Small intestine (tissue), 7 donors: ENCODE results near the gene POU3F1. TPM values are rescaled to one million over a fixed set of nuclear protein-coding genes. Genes with fewer than 3 reads are reported as not detected.
A peak's percentile ranks its signal among the peaks of the same experiment; 100 is the strongest.

Source experiments
- DNase-seq, 2 donors: peaks; one replicate each; pipeline versions ENCODE4 v3.0.0 to v3.0.0-alpha.2; 2013
- FAIRE-seq: peaks from 2 replicates; lab custom pipeline; 2012; peaks lifted over from hg19 to GRCh38; lab: Jason Lieb, UNC
- H3K27ac ChIP-seq, 3 donors: one replicate each; pipeline ENCODE4 v1.5.1; 2013; ENCODE audit warnings: low read length in 2 of 3, mild to moderate bottlenecking in 2 of 3, control low read depth in 1 of 3, inconsistent platforms in 1 of 3, low read depth in 1 of 3, moderate library complexity in 1 of 3
- H3K27me3 ChIP-seq, 3 donors: one replicate each; pipeline ENCODE4 v1.6.1; 2013; ENCODE audit warnings: low read length in 3 of 3, inconsistent platforms in 1 of 3; ENCODE audit not compliant: control insufficient read depth in 3 of 3, insufficient read depth in 3 of 3
- H3K36me3 ChIP-seq, 3 donors: one replicate each; pipeline ENCODE4 v1.6.1; 2013; ENCODE audit warnings: low read length in 3 of 3, inconsistent platforms in 1 of 3, low read depth in 1 of 3, mild to moderate bottlenecking in 1 of 3, moderate library complexity in 1 of 3; ENCODE audit not compliant: control insufficient read depth in 3 of 3, insufficient read depth in 2 of 3
- H3K4me1 ChIP-seq, 3 donors: one replicate each; pipeline ENCODE4 v1.6.1; 2013; ENCODE audit warnings: low read length in 2 of 3, inconsistent platforms in 1 of 3, low read depth in 1 of 3, mild to moderate bottlenecking in 1 of 3, moderate library complexity in 1 of 3; ENCODE audit not compliant: control insufficient read depth in 3 of 3, insufficient read depth in 2 of 3
- H3K4me3 ChIP-seq, 3 donors: one replicate each; pipeline ENCODE4 v1.5.1; 2013; ENCODE audit warnings: low read length in 3 of 3, control low read depth in 1 of 3, inconsistent platforms in 1 of 3, low read depth in 1 of 3, mild to moderate bottlenecking in 1 of 3, moderate library complexity in 1 of 3
- H3K9me3 ChIP-seq, 2 donors: one replicate each; pipeline ENCODE4 v1.6.1; 2013; ENCODE audit warnings: low read depth in 1 of 2, low read length in 1 of 2; ENCODE audit not compliant: control insufficient read depth in 2 of 2, insufficient read depth in 1 of 2
- WGBS, 3 donors: extraction: QIAGEN DNeasy Blood & Tissue Kit; methylation state at CpG; one replicate each; pipeline ENCODE4 v1.1.7; 2013; 5-methylcytosine and 5-hydroxymethylcytosine counted together
- polyA plus RNA-seq, 4 donors: library from polyadenylated mRNA; stranded (reverse) in 3 of 4; unstranded in 1 of 4; fragments of 200-250 nt in 3 of 4; fragments of 120-200 nt in 1 of 4; gene quantifications; one replicate each; pipeline versions ENCODE4 v1.2.1 to v1.2.3, GENCODE V29; 2013
- donor health status: healthy with polysubstance abuse.
- donor health status: control.
- donor health status: control.
- donor health status: Bipolar disorder and iron deficiency.
- donor health status: healthy.

Gene POU3F1
- polyA plus RNA-seq, 4 donors: 0.04 TPM; not detected in 3

DNA sequence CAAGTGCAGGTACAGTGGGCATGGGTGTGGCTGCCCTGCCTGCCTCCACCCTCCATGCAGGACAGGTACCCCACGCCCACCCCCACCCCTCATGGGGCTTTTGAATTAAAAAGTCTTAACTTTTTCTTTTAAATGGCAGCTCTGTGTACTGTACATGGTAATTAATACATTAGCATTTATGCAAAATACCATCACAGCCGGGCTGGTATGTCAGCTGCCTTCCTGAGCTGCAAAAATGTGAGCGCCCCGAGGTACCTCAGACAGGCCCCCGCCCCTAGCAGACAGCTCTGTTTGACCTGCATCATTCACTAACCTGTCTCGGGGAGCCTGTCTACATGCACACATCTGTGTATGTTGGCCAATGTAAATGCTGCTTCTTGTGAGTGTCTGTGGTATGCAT is 42.2 kb upstream of the POU3F1 start:
- H3K9me3 ChIP-seq: no peaks in the 10 kb centered on the region
- WGBS, 3 donors: 32 to 65% (median 34%) methylated on average over 6 of the region's 6 CpGs
- no peak for DNase-seq
- no peak overlapping the region for H3K4me3 ChIP-seq
- no peak overlapping the region for H3K27ac ChIP-seq
- H3K4me1 ChIP-seq: peaks cover 0 to 5% (median 0%) of the 10 kb centered on the region in 3 donors
- H3K36me3 ChIP-seq: no peaks in the 10 kb centered on the region
- H3K27me3 ChIP-seq: peaks cover 0 to 8% (median 0%) of the 10 kb centered on the region in 3 donors
- no peak for FAIRE-seq

DNA sequence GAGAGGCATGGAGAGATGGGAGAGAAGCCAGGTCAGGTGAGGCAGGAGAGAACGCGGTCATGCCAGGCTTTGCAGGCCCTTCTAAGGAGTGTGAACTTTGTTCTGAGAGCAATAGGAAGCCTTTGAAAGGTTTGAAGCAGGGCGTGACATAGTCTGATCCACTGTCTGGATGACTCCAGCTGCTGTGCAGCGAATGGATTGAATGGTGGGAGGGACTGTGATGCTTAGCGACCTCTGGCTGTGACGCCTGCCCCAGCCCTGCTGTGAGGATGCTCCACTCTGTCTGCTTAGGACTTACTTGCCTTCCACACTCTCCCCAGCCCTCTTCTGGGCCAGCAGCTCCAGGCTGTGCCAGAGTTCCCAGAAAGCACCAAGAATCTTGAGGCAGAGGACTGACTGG is 41.8 kb upstream of the POU3F1 start:
- no peak for FAIRE-seq
- 7 to 37% (median 14%) methylated on average over 6 of the region's 6 CpGs for WGBS, 3 donors
- H3K27me3 ChIP-seq: peaks cover 0 to 8% (median 0%) of the 10 kb centered on the region in 3 donors
- no peak overlapping the region for H3K4me3 ChIP-seq
- H3K9me3 ChIP-seq: no peaks in the 10 kb centered on the region
- no peaks in the 10 kb centered on the region for H3K36me3 ChIP-seq
- peaks cover 0 to 5% (median 0%) of the 10 kb centered on the region in 3 donors for H3K4me1 ChIP-seq
- peak; percentile 58 to 79 for DNase-seq
- H3K27ac ChIP-seq: no peak overlapping the region

DNA sequence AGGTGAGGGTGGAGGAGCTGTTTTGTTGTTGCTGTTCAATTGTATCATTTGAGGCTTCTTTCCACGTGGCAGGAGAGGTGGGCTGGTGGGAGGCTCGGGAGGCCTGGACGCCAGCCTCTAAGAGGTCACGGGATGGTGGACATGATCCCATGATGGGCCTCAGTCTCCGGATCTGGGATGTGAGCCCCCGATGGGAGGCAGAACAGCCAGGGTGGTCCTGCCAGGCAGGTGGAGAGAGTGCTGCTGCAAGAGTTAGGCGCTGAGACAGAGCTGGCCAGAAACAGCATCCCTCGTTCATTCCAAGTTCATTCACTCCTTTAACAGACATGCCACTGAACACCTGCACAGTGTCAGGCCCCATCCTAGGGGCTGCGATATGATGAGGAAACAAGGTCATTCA is 41.1 kb upstream of the POU3F1 start:
- no peak overlapping the region for H3K4me3 ChIP-seq
- no peaks in the 10 kb centered on the region for H3K36me3 ChIP-seq
- 82 to 90% (median 83%) methylated on average over 9 of the region's 9 CpGs for WGBS, 3 donors
- no peak overlapping the region for H3K27ac ChIP-seq
- no peaks in the 10 kb centered on the region for H3K9me3 ChIP-seq
- peaks cover 0 to 8% (median 0%) of the 10 kb centered on the region in 3 donors for H3K27me3 ChIP-seq
- DNase-seq (no peak), FAIRE-seq (no peak)
- peaks cover 0 to 10% (median 0%) of the 10 kb centered on the region in 3 donors for H3K4me1 ChIP-seq

DNA sequence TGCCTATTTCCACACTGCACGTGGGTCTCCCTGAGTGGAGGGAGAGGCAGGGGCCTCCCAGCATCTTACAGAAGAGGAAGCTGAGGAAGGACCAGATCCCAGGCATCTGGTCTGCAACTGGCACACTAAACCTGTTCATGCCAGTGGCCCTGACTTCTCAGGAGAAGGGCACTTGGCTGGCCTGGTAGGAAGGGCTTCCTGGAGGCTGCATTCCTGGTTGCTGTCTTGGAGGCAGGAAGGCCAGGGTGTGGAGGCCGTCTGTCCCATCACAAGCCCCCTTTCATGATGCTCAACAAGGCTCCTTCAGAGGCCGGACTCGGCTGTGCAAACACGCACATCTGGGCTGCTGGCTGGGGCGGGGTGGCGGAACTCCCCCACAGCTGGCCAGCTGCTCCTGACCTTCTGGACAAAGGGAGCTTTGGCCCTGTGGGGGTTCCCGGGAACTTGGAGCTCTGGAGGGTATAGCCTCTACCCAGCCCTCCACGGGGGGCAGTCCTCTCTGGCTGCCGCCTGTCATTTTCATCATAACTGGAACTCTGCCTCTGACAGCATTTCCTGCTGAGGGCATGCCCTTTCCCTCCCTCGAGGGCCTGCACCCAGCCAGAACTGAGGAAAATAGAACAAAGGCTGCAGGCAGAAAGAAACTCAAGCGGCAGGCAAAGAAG is 39.2 kb upstream of the POU3F1 start:
- no peak for DNase-seq
- Histone ChIP-seq H3K36me3 (no peaks in the 10 kb centered on the region), H3K9me3 (no peaks in the 10 kb centered on the region), H3K27me3 (peaks cover 0 to under 1% (median 0%) of the 10 kb centered on the region in 3 donors), H3K27ac (no peak overlapping the region), H3K4me3 (no peak overlapping the region), H3K4me1 (peaks cover 0 to 15% (median 0%) of the 10 kb centered on the region in 3 donors)
- FAIRE-seq: no peak
- 67 to 84% (median 70%) methylated on average over 12 of the region's 12 CpGs for WGBS, 3 donors

DNA sequence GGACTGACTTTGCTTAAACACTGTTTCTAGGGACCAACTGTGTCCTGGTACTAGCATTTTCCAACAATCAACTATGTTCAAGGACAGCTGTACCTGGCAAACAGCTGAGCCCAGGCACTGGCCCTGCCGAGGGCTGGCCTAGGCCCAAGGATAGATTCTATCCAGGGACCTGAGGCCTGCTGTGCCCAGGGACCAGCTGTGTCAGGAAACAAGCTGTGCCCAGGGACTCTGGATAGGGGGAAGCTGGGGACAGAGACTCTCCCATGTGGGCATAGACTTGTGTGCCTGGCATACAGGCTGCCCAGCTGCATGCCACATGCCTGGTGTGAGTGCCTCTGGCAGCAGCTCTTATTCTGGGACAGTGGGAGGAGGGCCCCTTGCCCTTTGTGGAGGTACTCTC is 38.1 kb upstream of the POU3F1 start:
- Histone ChIP-seq H3K4me1 (peaks cover 0 to 15% (median 0%) of the 10 kb centered on the region in 3 donors), H3K4me3 (no peak overlapping the region), H3K36me3 (no peaks in the 10 kb centered on the region), H3K9me3 (no peaks in the 10 kb centered on the region), H3K27ac (no peak overlapping the region), H3K27me3 (no peaks in the 10 kb centered on the region)
- FAIRE-seq (no peak), DNase-seq (no peak)
- WGBS, 3 donors: 9 to 48% (median 30%) methylated on average over 1 of the region's 1 CpG

DNA sequence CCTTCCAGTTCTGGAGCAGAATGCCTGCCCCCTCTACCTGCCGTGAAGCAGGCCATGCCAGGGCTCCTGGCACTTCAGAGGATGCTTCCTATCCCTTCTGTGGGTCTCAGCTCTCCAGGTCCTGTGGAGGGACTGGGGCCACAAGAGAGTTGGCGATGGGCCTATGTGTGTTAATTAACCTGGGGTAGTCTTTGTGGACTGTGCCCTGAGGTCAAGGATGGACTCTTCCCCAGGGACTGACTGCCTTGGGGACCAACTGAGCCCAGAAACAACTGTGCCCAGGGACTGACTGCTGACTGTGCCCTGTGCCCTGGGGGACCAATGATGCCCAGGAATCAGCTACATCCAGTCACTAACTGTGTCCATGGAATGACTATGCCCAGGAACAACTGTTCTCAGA is 37.5 kb upstream of the POU3F1 start:
- Histone ChIP-seq H3K4me1 (peaks cover 0 to 15% (median 0%) of the 10 kb centered on the region in 3 donors), H3K27me3 (no peaks in the 10 kb centered on the region), H3K9me3 (no peaks in the 10 kb centered on the region), H3K4me3 (no peak overlapping the region), H3K27ac (no peak overlapping the region), H3K36me3 (no peaks in the 10 kb centered on the region)
- 78 to 93% (median 93%) methylated on average over 1 to 2 of the region's 2 CpGs for WGBS, 3 donors
- DNase-seq: no peak
- no peak for FAIRE-seq

DNA sequence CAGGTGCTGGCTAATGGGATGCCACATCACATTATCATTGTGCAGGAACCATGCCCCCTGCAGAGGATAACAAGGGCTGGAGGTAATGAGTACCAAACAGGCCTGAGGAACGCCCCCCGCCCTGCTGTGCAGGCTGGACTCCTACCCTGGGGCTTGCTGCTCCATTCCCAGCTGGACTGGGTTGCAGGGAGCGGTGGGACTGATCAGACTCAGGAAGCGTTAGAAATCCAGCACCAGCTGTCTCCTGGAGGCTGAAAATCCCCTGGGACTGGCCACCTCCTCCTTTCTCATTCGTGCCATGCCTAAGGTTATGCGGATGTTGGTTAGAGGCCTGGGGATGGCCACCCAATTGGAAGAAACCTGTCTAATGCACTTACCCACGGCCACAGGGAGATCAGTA is 36.9 kb upstream of the POU3F1 start:
- no peak for FAIRE-seq
- no peaks in the 10 kb centered on the region for H3K36me3 ChIP-seq

DNA sequence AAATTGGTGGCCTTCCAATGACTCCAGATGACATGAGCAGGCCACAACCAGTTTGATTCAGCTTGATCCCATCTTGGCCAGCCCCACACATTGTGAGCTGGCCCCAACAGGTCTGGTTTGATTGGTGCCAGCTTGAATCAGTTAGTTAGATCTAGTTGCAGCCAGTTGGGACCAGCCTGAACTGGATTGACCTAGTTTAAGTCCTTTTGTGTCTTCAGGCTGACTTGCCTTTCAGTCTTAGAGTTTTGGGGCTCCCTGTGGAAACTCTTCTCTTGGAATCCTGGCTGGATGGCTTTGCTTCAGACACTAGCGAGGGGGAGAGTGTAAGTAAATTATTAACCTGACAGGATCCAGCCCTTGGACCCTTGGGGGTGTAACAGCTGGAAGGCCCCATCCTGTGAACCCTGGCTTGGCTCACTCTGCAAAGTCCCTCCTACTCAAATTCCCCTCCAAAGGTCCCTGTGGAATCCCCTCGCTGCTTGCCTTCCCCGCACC is 36.2 kb upstream of the POU3F1 start:
- FAIRE-seq: no peak
- no peaks in the 10 kb centered on the region for H3K27me3 ChIP-seq
- H3K4me3 ChIP-seq: no peak overlapping the region
- H3K27ac ChIP-seq: no peak overlapping the region
- no peaks in the 10 kb centered on the region for H3K9me3 ChIP-seq
- peaks cover 0 to 11% (median 0%) of the 10 kb centered on the region in 3 donors for H3K4me1 ChIP-seq
- H3K36me3 ChIP-seq: no peaks in the 10 kb centered on the region
- 56 to 63% (median 62%) methylated on average over 3 of the region's 3 CpGs for WGBS, 3 donors
- peak in 1 of 2 donors; percentile 69 for DNase-seq

More for the DNA sequence above, 36.9 kb upstream of the POU3F1 start:
- no peak for DNase-seq
- no peaks in the 10 kb centered on the region for H3K27me3 ChIP-seq
- H3K4me3 ChIP-seq: no peak overlapping the region
- H3K4me1 ChIP-seq: peaks cover 0 to 15% (median 0%) of the 10 kb centered on the region in 3 donors
- WGBS, 3 donors: 83 to 87% (median 84%) methylated on average over 7 of the region's 7 CpGs
- no peak overlapping the region for H3K27ac ChIP-seq
- H3K9me3 ChIP-seq: no peaks in the 10 kb centered on the region
